NOMO-1 treated with dmso at 0.1 percent for 144 hours (cell line): ENCODE data around the gene NFKBIZ.
A peak's percentile ranks its signal among the peaks of the same experiment; 100 is the strongest.
"Not testable (repeated sequence)": the region's sequence is repeated elsewhere in the genome, so short reads cannot be mapped to it uniquely, and the experiment has no call there.

Experiments used
- DNase-seq: peaks from one replicate; lab custom pipeline; 2025; ENCODE audit not compliant: unreplicated experiment; lab: John Stamatoyannopoulos, UW

NFKBIZ gene

GRCh38 chr3:101850246-101851051, 1.1 kb downstream of the NFKBIZ start:
- DNase-seq, result peak; percentile 39

- DNase-seq, result no peak
These were observed 1.9 kb downstream of the NFKBIZ start for GRCh38 chr3:101851072-101851770.

DNA sequence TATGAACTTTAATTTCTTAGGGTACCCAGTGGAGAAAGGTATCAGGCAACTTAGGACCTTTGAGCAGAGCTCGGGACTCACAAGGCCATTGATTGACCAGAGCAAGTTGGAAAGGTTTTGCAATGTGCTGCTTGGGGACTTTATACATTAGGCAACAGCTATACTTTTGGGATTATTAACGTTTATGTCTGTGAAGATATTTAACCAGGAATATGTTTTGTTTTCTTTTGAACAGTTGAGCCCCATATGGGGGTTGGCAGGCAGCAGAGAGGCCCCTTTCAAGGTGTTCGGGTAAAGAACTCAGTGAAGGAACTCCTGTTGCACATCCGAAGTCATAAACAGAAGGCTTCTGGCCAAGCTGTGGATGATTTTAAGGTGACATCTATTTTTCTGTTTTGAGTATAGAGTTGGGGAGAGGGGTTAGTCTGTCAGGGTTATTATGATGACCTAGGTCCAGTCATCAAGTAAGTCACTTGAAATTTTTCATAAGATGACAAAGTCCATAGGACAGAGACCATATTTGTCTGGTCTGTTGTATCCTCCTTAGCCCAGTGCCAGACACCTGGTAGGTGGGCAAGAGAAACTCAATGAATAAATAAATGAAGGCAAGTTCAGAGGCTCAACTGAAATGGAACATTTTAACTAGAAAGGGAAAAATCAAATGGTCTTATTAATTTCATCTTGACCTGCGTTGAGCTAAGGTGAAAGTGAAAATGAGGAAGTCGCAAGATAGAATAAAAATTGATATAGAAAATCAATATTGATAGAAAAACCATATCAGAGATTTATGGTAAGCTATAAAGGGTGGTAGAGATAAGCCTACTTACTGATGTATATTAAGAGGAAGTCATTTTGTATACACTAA, 2.8 kb downstream of the NFKBIZ start:
- DNase-seq, result no peak

DNA sequence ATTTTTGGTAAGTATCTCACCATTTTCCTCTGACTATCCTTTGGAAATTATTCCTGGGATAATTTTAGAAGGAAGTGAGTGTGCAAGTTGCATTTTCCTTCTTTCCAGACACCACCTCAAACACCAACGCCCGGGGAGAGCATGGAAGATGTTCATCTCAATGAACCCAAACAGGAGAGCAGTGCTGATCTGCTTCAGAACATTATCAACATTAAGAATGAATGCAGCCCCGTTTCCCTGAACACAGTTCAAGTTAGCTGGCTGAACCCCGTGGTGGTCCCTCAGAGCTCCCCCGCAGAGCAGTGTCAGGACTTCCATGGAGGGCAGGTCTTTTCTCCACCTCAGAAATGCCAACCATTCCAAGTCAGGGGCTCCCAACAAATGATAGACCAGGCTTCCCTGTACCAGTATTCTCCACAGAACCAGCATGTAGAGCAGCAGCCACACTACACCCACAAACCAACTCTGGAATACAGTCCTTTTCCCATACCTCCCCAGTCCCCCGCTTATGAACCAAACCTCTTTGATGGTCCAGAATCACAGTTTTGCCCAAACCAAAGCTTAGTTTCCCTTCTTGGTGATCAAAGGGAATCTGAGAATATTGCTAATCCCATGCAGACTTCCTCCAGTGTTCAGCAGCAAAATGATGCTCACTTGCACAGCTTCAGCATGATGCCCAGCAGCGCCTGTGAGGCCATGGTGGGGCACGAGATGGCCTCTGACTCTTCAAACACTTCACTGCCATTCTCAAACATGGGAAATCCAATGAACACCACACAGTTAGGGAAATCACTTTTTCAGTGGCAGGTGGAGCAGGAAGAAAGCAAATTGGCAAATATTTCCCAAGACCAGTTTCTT, 3.9 kb downstream of the NFKBIZ start:
- DNase-seq, result no peak

DNA sequence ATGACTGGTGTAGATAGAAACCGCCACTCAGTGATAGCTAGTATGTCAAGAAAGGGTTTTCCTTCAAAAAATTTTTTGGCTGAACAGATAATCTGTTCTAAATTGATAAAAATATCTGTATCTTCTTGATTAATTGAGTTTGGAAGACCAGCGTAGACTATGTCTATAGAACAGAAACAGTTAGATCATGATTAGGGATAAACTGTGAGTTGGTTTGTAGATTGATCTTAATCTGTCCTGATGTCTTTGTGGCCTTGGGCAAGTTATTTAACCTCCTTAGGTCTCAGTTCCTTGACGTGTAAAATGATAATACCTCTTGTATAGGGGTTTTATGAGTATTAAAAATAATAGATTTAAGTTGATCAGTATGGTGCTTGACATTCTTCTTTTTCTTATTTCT, 4.7 kb downstream of the NFKBIZ start:
- DNase-seq, result no peak

- no peak for DNase-seq
These were observed 5.4 kb downstream of the NFKBIZ start for GRCh38 chr3:101854608-101855304.

DNA sequence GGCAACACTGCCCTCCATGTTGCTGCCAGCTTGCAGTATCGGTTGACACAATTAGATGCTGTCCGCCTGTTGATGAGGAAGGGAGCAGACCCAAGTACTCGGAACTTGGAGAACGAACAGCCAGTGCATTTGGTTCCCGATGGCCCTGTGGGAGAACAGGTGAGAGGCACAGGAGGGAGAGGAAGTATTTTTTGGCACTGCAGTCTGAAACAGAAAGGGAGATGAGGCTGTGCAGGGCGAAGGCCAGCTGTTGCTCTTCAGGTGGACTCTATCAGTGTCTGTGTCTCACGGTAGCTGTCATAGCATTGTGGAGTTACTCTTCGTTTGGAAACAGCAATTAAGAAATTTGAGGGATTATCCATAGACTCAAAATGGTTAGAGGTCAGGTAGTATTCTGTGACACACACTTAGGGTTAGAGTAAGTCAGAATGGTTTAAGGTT, 8.0 kb downstream of the NFKBIZ start:
- no peak for DNase-seq

- DNase-seq, result no peak
These were observed 9.2 kb downstream of the NFKBIZ start for GRCh38 chr3:101858464-101859030.

GRCh38 chr3:101859882-101860448, 10.7 kb downstream of the NFKBIZ start:
- DNase-seq, result no peak

- no peak for DNase-seq
These were observed 12.0 kb downstream of the NFKBIZ start for GRCh38 chr3:101861212-101861788.

DNA sequence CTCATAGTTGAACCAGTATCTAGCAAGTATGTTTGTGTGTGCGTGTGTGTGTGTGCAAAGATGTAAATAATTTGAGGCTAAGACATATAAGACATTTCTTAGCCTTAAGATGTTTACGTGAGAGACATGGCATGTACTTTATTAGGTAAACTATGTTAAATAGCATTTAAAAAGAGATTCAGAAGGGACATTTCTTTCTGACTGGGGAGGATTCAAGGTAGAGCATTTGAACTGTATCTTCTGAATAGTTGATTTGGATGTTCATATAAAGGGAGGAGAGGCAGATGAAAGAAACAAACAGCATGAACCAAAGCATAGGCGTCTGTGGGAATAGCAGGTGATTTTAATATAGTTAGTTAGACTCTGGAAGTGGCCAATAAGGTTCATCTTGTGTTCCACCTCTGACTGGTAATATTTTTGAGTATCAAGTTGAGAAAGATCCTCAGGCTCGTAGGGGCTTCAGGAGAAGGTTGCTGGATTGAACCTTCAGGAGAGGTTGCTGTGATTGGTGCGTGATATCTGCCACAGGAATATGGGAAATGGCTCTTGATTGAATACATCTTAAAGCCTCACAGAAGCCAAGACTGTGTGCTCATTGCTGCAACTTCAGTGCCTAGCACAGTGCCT, 12.6 kb downstream of the NFKBIZ start:
- DNase-seq, result no peak

- no peak for DNase-seq
These were observed 13.3 kb downstream of the NFKBIZ start for GRCh38 chr3:101862416-101863165.

- not testable (repeated sequence) for DNase-seq
These were observed 15.6 kb downstream of the NFKBIZ start for GRCh38 chr3:101864926-101865325.

GRCh38 chr3:101865751-101866509, 16.6 kb downstream of the NFKBIZ start:
- no peak for DNase-seq

- no peak for DNase-seq
These were observed 18.2 kb downstream of the NFKBIZ start for GRCh38 chr3:101867511-101867910.

GRCh38 chr3:101867996-101868395, 18.7 kb downstream of the NFKBIZ start:
- no peak for DNase-seq
